ENCODE data around the gene ACOXL.

Gene ACOXL

GRCh38 chr2:110744429-110744828 is 12.1 kb downstream of the ACOXL start:
- CTCF ChIA-PET = interaction anchor here (1.0 to 1.3 kb wide), 2 partner anchors 10 to 68 kb away, joined by 3 to 4 read pairs; no protein-coding TSS in a partner anchor
- H3K27ac ChIP-seq = no peak overlapping the region
- no peak for DNase-seq (ENCODE audit: low spot score)
- POLR2A ChIA-PET (ENCODE audit: low non-redundant PET) = no interaction called here
- TF ChIP-seq, protein P1, sequence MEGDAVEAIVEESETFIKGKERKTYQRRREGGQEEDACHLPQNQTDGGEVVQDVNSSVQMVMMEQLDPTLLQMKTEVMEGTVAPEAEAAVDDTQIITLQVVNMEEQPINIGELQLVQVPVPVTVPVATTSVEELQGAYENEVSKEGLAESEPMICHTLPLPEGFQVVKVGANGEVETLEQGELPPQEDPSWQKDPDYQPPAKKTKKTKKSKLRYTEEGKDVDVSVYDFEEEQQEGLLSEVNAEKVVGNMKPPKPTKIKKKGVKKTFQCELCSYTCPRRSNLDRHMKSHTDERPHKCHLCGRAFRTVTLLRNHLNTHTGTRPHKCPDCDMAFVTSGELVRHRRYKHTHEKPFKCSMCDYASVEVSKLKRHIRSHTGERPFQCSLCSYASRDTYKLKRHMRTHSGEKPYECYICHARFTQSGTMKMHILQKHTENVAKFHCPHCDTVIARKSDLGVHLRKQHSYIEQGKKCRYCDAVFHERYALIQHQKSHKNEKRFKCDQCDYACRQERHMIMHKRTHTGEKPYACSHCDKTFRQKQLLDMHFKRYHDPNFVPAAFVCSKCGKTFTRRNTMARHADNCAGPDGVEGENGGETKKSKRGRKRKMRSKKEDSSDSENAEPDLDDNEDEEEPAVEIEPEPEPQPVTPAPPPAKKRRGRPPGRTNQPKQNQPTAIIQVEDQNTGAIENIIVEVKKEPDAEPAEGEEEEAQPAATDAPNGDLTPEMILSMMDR (conservative IDR thresholded peaks at IDR 0.05; ENCODE audit: low read depth) = no peak

- no peak overlapping the region for H3K27ac ChIP-seq
- CTCF ChIA-PET = interaction anchor here (0.7 to 1.3 kb wide), 3 partner anchors 10 to 67 kb away, joined by 3 to 4 read pairs (median 3); no protein-coding TSS in a partner anchor
- DNase-seq (ENCODE audit: low spot score) = no peak
- TF ChIP-seq, protein P1 (conservative IDR thresholded peaks at IDR 0.05; ENCODE audit: low read depth) = no peak
- POLR2A ChIA-PET (ENCODE audit: low non-redundant PET) = no interaction called here
Observed at GRCh38 chr2:110745048-110745447, 12.7 kb downstream of the ACOXL start.

DNA sequence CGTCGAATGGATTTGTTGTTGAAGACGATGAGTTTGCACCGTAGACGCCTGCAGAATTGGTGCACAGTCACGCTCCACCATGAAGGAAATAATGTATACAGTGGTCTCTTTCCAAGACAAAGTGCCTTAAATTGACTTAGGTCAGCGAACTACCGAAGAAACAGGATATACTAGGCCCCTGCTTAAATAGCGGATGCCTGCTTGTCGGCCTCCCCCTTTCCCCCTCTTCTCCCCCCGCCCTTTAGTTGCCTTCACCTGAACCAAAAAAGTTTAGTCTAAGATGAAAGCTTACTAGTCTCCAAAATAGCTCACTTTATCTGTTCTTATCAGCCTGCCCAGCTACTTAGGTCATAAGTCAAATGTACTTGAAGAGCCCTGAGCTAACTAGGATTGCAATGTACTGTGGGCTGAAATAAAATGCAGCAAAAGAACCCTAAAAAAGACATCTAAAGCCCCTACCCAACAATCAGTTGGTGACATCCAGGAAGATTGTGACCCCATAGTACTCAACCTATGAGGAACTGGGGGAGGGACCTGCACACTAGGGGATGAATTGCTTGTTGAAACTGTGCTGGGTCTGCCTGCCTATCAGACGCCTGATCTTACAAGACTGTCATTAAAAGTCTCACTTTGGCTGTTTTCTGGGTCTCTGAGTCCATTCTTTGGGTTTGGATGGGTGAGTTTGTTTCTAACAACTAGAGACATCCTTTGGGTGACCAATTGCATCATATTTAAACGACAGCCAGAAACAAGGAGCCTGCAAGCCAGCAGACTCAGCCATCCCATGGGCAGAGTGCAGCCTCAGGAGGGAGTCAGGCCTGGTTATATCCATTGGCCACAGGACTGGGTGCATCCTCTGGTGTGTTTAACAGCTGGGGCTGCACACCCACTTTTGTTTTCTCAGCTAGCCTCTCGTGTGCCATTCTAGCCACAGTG is 14.5 kb downstream of the ACOXL start:
- no peak for DNase-seq (ENCODE audit: low spot score)
- TF ChIP-seq, protein P1 (conservative IDR thresholded peaks at IDR 0.05; ENCODE audit: low read depth) = no peak
- H3K27ac ChIP-seq = no peak overlapping the region
- POLR2A ChIA-PET (ENCODE audit: low non-redundant PET) = no interaction called here
- CTCF ChIA-PET = interaction anchor here (0.7 to 0.9 kb wide), 2 partner anchors 8 to 69 kb away, joined by 3 read pairs; partner anchors contain the start of gene BUB1

DNA sequence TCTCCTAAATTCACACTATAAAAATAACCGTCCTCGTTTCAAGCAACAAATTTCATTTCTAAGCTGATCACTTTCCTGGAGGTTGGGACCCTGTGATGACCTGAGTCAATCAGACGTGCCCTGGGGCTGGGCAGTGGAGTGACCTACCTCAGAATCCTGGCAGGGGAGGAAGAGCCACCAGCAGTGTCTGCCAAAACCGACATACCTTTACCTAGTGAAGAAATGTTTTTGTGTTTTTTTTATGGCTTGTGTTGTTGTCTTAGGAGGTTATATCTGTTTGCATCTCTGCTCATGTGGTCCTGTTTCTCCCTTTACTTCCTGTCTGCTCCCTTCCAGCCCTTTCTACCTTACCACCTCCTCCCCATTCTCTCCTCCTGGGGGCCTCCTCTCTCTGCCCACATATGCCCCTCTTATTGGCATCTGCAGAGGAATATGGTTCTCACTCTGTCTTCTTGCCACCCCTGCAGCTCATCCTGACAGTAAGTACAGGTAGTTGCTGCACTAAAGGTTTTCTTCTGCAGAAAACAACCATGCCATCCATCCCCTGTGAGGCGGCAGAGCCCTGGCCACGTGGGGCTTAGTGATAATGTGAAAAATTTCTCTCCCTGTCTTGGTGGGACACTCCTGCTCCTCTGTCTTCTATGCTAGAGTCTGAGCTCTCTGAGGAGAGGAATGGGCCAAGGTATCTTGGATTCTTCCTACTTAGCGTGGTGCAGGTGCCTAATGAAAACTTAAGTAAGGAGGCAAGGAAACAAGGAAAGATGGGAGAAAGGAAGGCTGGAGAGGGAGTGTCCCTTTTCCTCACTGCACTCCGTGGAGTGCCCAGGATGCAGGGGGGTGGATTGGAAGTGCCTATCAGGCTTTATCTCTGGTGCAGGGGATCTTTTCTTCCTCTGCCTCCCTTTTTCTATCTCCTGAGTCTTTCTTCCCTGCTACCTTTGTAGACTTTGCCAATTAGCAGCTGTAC is 15.4 kb downstream of the ACOXL start:
- TF ChIP-seq, protein P1 (conservative IDR thresholded peaks at IDR 0.05; ENCODE audit: low read depth) = no peak
- CTCF ChIA-PET = interaction anchor here (0.7 kb wide), 1 partner anchor 70 kb away, joined by 3 read pairs; the partner anchor contains the start of gene BUB1
- POLR2A ChIA-PET (ENCODE audit: low non-redundant PET) = no interaction called here
- H3K27ac ChIP-seq = no peak overlapping the region
- DNase-seq (ENCODE audit: low spot score) = no peak

GRCh38 chr2:110748489-110748867 is 16.1 kb downstream of the ACOXL start:
- TF ChIP-seq, protein P1 (conservative IDR thresholded peaks at IDR 0.05; ENCODE audit: low read depth) = no peak
- DNase-seq (ENCODE audit: low spot score) = no peak
- ChIA-PET POLR2A (ENCODE audit: low non-redundant PET) (no interaction called here), CTCF (no interaction called here)
- H3K27ac ChIP-seq = no peak overlapping the region

- ChIA-PET POLR2A (ENCODE audit: low non-redundant PET) (no interaction called here), CTCF (no interaction called here)
- no peak for DNase-seq (ENCODE audit: low spot score)
- TF ChIP-seq, protein P1 (conservative IDR thresholded peaks at IDR 0.05; ENCODE audit: low read depth) = no peak
- H3K27ac ChIP-seq = no peak overlapping the region
Observed at GRCh38 chr2:110751642-110752041, 19.3 kb downstream of the ACOXL start.

All from RWPE1 (cell line).